Epithelial cell of proximal tubule (primary cell): Measurements from ENCODE around the gene BFSP1. TPM values are rescaled to one million over a fixed set of nuclear protein-coding genes. Genes with fewer than 3 reads are reported as not detected.

Source experiments
- DNase-seq: peaks from one replicate; pipeline ENCODE4 v3.0.0-alpha.2; 2011; ENCODE audit warnings: low read depth
- H3K4me3 ChIP-seq: 2 replicates; pipeline ENCODE4 v1.5.1; 2011; ENCODE audit warnings: low read depth, mild to moderate bottlenecking, low read length
- CTCF ChIP-seq: conservative IDR thresholded peaks from 2 replicates; pipeline ENCODE4 v1.5.1; 2012; ENCODE audit warnings: low read depth, mild to moderate bottlenecking, low read length
- total RNA-seq: library from RNA; depleted of rRNA; stranded (reverse); fragments of >200 nt; gene quantifications from 2 replicates; pipeline ENCODE4 v1.2.3, GENCODE V29; 2015

Gene BFSP1
- total RNA-seq, 1 donor from 2014 or later = 2.3 TPM

- TF ChIP-seq CTCF = no peak
- no peak for DNase-seq
- no peak overlapping the region for H3K4me3 ChIP-seq
Measured at GRCh38 chr20:17461941-17462340, 69.2 kb downstream of the BFSP1 start.

- no peak for TF ChIP-seq CTCF
- no peak for DNase-seq
- H3K4me3 ChIP-seq = no peak overlapping the region
Measured at GRCh38 chr20:17460119-17460518, 71.1 kb downstream of the BFSP1 start.

- DNase-seq = no peak
- H3K4me3 ChIP-seq = no peak overlapping the region
- TF ChIP-seq CTCF = no peak
Measured at GRCh38 chr20:17457588-17458190, 73.5 kb downstream of the BFSP1 start.

- DNase-seq = no peak
Measured at GRCh38 chr20:17457079-17457478, 74.1 kb downstream of the BFSP1 start.

GRCh38 chr20:17456279-17456678 is 74.9 kb downstream of the BFSP1 start:
- DNase-seq = no peak
- H3K4me3 ChIP-seq = no peak overlapping the region
- TF ChIP-seq CTCF = no peak

More at GRCh38 chr20:17457079-17457478, 74.1 kb downstream of the BFSP1 start:
- no peak overlapping the region for H3K4me3 ChIP-seq
- no peak for TF ChIP-seq CTCF

- no peak for TF ChIP-seq CTCF
- DNase-seq = no peak
- H3K4me3 ChIP-seq = no peak overlapping the region
Measured at GRCh38 chr20:17453592-17453991, 77.6 kb downstream of the BFSP1 start.

GRCh38 chr20:17452441-17452840 is 78.7 kb downstream of the BFSP1 start:
- no peak for DNase-seq
- H3K4me3 ChIP-seq = no peak overlapping the region
- TF ChIP-seq CTCF = no peak
